Breast epithelium (tissue), 3 donors: ENCODE data around the gene UBA7.

Source experiments
- POLR2AphosphoS5 ChIP-seq, 3 donors: sonication (generic); formaldehyde crosslinking; IDR thresholded peaks; one replicate each; pipeline ENCODE4 v1.6.1; 2017; ENCODE audit warnings: antibody characterized with exemption in 3 of 3
- TF ChIP-seq, protein P1 (sequence below), 3 donors: fragments of 450-650 bp; IDR thresholded peaks; one replicate each; pipeline ENCODE4 v1.5.1; 2016 to 2017; ENCODE audit warnings: antibody characterized with exemption in 3 of 3, mild to moderate bottlenecking in 3 of 3, moderate library complexity in 3 of 3

GRCh38 chr3:49802719-49803464 is 10.9 kb downstream of the UBA7 start, which contains the start of gene INKA1:
- TF ChIP-seq, protein P1, sequence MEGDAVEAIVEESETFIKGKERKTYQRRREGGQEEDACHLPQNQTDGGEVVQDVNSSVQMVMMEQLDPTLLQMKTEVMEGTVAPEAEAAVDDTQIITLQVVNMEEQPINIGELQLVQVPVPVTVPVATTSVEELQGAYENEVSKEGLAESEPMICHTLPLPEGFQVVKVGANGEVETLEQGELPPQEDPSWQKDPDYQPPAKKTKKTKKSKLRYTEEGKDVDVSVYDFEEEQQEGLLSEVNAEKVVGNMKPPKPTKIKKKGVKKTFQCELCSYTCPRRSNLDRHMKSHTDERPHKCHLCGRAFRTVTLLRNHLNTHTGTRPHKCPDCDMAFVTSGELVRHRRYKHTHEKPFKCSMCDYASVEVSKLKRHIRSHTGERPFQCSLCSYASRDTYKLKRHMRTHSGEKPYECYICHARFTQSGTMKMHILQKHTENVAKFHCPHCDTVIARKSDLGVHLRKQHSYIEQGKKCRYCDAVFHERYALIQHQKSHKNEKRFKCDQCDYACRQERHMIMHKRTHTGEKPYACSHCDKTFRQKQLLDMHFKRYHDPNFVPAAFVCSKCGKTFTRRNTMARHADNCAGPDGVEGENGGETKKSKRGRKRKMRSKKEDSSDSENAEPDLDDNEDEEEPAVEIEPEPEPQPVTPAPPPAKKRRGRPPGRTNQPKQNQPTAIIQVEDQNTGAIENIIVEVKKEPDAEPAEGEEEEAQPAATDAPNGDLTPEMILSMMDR (IDR thresholded peaks at IDR 0.05), result peak; percentile 77 to 91 (median 88)
- peak in 2 of 3 donors; percentile 53 to 63 for TF ChIP-seq POLR2AphosphoS5 (IDR thresholded peaks at IDR 0.05)
